ENCODE results near the gene PRKX.
"Not testable (repeated sequence)": the region's sequence is repeated elsewhere in the genome, so short reads cannot be mapped to it uniquely, and the experiment has no call there.

Gene PRKX

GRCh38 chrX:3712051-3712869, 1.2 kb downstream of the PRKX start:
- no peak for TF ChIP-seq CTCF (conservative IDR thresholded peaks at IDR 0.05)
- peak overlapping the region; percentile 54; the same call in 1 of the 2 replicates for H3K27ac ChIP-seq

GRCh38 chrX:3711331-3711917, 2.0 kb downstream of the PRKX start:
- no peak for TF ChIP-seq CTCF (conservative IDR thresholded peaks at IDR 0.05)
- H3K27ac ChIP-seq: no peak overlapping the region

- H3K27ac ChIP-seq: not testable (repeated sequence)
These were observed 5.7 kb downstream of the PRKX start for GRCh38 chrX:3707673-3708274.

GRCh38 chrX:3706481-3706880, 7.0 kb downstream of the PRKX start:
- no peak overlapping the region for H3K27ac ChIP-seq
- no peak for TF ChIP-seq CTCF (conservative IDR thresholded peaks at IDR 0.05)

GRCh38 chrX:3703251-3703650, 10.2 kb downstream of the PRKX start:
- H3K27ac ChIP-seq: not testable (repeated sequence)

- not testable (repeated sequence) for H3K27ac ChIP-seq
These were observed 11.4 kb downstream of the PRKX start for GRCh38 chrX:3702095-3702494.

GRCh38 chrX:3701445-3701928, 12.0 kb downstream of the PRKX start:
- not testable (repeated sequence) for H3K27ac ChIP-seq

- no peak overlapping the region for H3K27ac ChIP-seq
- TF ChIP-seq CTCF (conservative IDR thresholded peaks at IDR 0.05): no peak
These were observed 13.5 kb downstream of the PRKX start for GRCh38 chrX:3699821-3700381.

GRCh38 chrX:3697701-3698279, 15.7 kb downstream of the PRKX start:
- H3K27ac ChIP-seq: peak overlapping the region; percentile 56
- TF ChIP-seq CTCF (conservative IDR thresholded peaks at IDR 0.05): no peak

Measured in VCaP (cell line).